ENCODE measurements around the gene NTN5.
"Not testable (repeated sequence)": the region's sequence is repeated elsewhere in the genome, so short reads cannot be mapped to it uniquely, and the experiment has no call there.

The NTN5 gene

DNA sequence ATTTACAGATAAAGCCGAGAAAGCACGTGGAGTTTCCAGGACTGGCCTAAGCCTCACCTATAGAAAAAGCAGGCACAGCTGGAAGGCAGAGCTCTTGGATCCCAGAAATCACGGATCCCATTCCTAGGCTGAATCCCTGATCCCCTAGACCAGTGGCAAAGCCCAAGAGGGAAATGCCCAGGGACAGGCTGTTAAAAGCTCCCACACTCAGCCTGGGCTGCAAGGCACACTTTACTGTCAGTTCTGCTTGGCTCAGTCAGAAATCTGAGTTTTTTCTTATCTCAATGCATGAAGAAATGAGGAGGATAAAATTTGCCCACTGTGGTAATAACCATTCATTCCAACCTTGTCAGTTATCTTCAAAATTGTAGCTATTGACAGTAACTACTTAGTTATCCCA lies 15.0 kb upstream of the NTN5 start:
- H3K27ac ChIP-seq (ENCODE audit: low read depth, low read length) = no peak overlapping the region
- H3K27me3 ChIP-seq (ENCODE audit: control insufficient read depth, insufficient read depth, low read length) = no peaks in the 10 kb centered on the region
- no peak overlapping the region for H3K4me3 ChIP-seq (ENCODE audit: low read length)
- H3K4me1 ChIP-seq (ENCODE audit: control insufficient read depth, insufficient read depth, low read length) = no peaks in the 10 kb centered on the region
- no peaks in the 10 kb centered on the region for H3K36me3 ChIP-seq (ENCODE audit: control insufficient read depth, insufficient read depth, low read length)
- no peak overlapping the region for H3K9ac ChIP-seq (ENCODE audit: low read length)

GRCh38 chr19:48686637-48687036 lies 13.8 kb upstream of the NTN5 start:
- not testable (repeated sequence) for H3K9ac ChIP-seq (ENCODE audit: low read length); H3K4me3 ChIP-seq (ENCODE audit: low read length); H3K27me3 ChIP-seq (ENCODE audit: control insufficient read depth, insufficient read depth, low read length); H3K36me3 ChIP-seq (ENCODE audit: control insufficient read depth, insufficient read depth, low read length); H3K27ac ChIP-seq (ENCODE audit: low read depth, low read length); H3K4me1 ChIP-seq (ENCODE audit: control insufficient read depth, insufficient read depth, low read length)

DNA sequence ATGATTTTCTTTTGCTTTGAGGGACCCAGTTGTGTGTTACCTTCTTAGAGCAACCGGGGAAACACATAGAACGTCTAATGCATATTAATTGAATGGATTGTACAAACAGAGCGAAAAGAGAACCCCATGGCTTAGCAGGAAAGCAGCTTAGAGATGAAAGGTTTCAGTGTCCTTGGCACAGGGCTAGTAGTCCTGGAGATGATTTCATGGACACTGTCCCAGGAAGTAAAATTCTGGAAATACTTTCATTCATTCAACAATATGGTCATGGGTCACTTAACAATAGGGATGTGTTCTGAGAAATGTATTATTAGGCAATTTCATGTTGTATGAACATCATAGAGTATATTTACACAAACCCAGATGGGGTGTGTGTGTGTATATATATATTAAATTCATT lies 13.3 kb upstream of the NTN5 start:
- Histone ChIP-seq H3K4me3 (ENCODE audit: low read length) (no peak overlapping the region), H3K27me3 (ENCODE audit: control insufficient read depth, insufficient read depth, low read length) (no peaks in the 10 kb centered on the region), H3K4me1 (ENCODE audit: control insufficient read depth, insufficient read depth, low read length) (no peaks in the 10 kb centered on the region), H3K36me3 (ENCODE audit: control insufficient read depth, insufficient read depth, low read length) (no peaks in the 10 kb centered on the region), H3K27ac (ENCODE audit: low read depth, low read length) (no peak overlapping the region), H3K9ac (ENCODE audit: low read length) (no peak overlapping the region)

DNA sequence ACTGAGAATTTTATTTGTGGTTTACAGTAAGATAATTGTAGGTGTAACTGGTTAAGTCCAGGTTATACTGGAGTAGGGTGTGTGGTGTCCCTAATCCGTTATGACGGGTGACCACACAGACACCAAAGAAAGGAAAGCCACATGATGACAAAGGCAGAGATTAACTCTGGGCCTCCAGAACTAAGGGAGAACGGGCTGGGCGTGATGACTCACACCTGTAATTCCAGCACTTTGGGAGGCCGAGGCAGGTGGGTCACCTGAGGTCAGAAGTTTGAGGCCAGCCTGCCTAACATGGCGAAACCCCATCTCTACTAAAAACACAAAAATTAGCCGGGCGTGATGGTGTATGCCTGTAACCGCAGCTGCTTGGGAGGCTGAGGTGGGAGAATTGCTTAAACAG lies 12.8 kb upstream of the NTN5 start:
- H3K36me3 ChIP-seq (ENCODE audit: control insufficient read depth, insufficient read depth, low read length) = no peaks in the 10 kb centered on the region
- H3K9ac ChIP-seq (ENCODE audit: low read length) = no peak overlapping the region
- no peaks in the 10 kb centered on the region for H3K27me3 ChIP-seq (ENCODE audit: control insufficient read depth, insufficient read depth, low read length)
- H3K27ac ChIP-seq (ENCODE audit: low read depth, low read length) = no peak overlapping the region
- no peaks in the 10 kb centered on the region for H3K4me1 ChIP-seq (ENCODE audit: control insufficient read depth, insufficient read depth, low read length)
- H3K4me3 ChIP-seq (ENCODE audit: low read length) = no peak overlapping the region

- no peak overlapping the region for H3K4me3 ChIP-seq (ENCODE audit: low read length)
- no peak overlapping the region for H3K27ac ChIP-seq (ENCODE audit: low read depth, low read length)
- H3K27me3 ChIP-seq (ENCODE audit: control insufficient read depth, insufficient read depth, low read length) = no peaks in the 10 kb centered on the region
- no peaks in the 10 kb centered on the region for H3K4me1 ChIP-seq (ENCODE audit: control insufficient read depth, insufficient read depth, low read length)
- H3K9ac ChIP-seq (ENCODE audit: low read length) = no peak overlapping the region
- H3K36me3 ChIP-seq (ENCODE audit: control insufficient read depth, insufficient read depth, low read length) = no peaks in the 10 kb centered on the region
These were observed 10.5 kb upstream of the NTN5 start for GRCh38 chr19:48683349-48683748.

DNA sequence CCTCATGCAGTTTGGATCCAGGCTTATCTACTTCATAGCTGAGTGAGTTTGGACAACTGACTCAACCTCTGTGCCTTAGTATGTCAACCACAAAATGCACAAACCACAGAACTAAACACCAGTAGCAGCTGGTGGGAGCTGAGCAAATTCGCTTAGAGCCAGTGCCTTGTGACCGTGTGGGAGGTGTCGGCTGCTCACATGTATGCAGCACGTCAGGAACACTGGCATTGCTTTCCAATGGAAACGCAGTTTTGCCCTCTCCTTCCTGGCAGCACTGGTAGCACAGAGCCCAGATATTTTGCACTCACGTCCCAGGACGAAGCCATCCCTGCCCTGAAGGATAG lies 8.3 kb upstream of the NTN5 start:
- Histone ChIP-seq H3K27ac (ENCODE audit: low read depth, low read length) (no peak overlapping the region), H3K27me3 (ENCODE audit: control insufficient read depth, insufficient read depth, low read length) (no peaks in the 10 kb centered on the region), H3K36me3 (ENCODE audit: control insufficient read depth, insufficient read depth, low read length) (no peaks in the 10 kb centered on the region), H3K4me1 (ENCODE audit: control insufficient read depth, insufficient read depth, low read length) (no peaks in the 10 kb centered on the region), H3K9ac (ENCODE audit: low read length) (no peak overlapping the region), H3K4me3 (ENCODE audit: low read length) (no peak overlapping the region)

DNA sequence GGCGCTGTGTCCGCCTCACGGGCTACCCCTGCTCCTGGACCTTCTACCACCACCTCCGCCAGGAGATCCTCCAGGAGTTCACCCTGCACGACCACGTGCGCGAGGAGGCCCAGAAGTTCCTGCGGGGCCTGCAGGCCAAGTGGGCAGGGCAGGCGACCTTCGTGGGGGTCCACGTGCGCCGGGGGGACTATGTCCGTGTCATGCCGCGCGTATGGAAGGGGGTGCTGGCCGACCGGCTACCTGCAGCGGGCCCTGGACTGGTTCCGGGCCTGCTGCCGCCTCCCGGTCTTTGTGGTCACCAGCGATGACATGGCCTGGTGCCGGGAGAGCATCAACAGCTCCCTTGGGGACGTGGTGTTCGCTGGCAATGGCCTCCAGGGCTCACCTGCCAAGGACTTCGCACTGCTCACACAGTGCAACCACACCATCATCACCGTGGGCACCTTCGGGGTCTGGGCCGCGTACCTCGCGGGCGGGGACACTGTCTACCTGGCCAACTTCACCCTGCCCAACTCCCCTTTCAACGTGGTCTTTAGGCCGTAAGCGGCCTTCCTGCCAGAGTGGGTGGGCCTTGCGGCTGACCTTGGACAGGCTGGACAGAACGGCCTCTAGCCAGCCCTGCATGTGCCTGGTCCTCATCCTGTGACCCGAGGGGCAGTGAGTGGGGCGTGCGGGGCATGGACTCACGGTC lies 7.8 kb upstream of the NTN5 start:
- H3K4me3 ChIP-seq (ENCODE audit: low read length) = no peak overlapping the region
- no peaks in the 10 kb centered on the region for H3K4me1 ChIP-seq (ENCODE audit: control insufficient read depth, insufficient read depth, low read length)
- no peaks in the 10 kb centered on the region for H3K36me3 ChIP-seq (ENCODE audit: control insufficient read depth, insufficient read depth, low read length)
- no peak overlapping the region for H3K9ac ChIP-seq (ENCODE audit: low read length)
- no peaks in the 10 kb centered on the region for H3K27me3 ChIP-seq (ENCODE audit: control insufficient read depth, insufficient read depth, low read length)
- no peak overlapping the region for H3K27ac ChIP-seq (ENCODE audit: low read depth, low read length)

- H3K27me3 ChIP-seq (ENCODE audit: control insufficient read depth, insufficient read depth, low read length); H3K36me3 ChIP-seq (ENCODE audit: control insufficient read depth, insufficient read depth, low read length); H3K9ac ChIP-seq (ENCODE audit: low read length); H3K4me1 ChIP-seq (ENCODE audit: control insufficient read depth, insufficient read depth, low read length); H3K4me3 ChIP-seq (ENCODE audit: low read length); H3K27ac ChIP-seq (ENCODE audit: low read depth, low read length): not testable (repeated sequence)
These were observed 7.2 kb upstream of the NTN5 start for GRCh38 chr19:48680006-48680405.

- Histone ChIP-seq H3K36me3 (ENCODE audit: control insufficient read depth, insufficient read depth, low read length) (no peaks in the 10 kb centered on the region), H3K9ac (ENCODE audit: low read length) (no peak overlapping the region), H3K27me3 (ENCODE audit: control insufficient read depth, insufficient read depth, low read length) (no peaks in the 10 kb centered on the region), H3K4me1 (ENCODE audit: control insufficient read depth, insufficient read depth, low read length) (peaks cover 4% of the 10 kb centered on the region), H3K4me3 (ENCODE audit: low read length) (no peak overlapping the region), H3K27ac (ENCODE audit: low read depth, low read length) (no peak overlapping the region)
These were observed 5.4 kb upstream of the NTN5 start for GRCh38 chr19:48678201-48678600.

GRCh38 chr19:48676887-48677286 lies 4.1 kb upstream of the NTN5 start:
- Histone ChIP-seq H3K4me1 (ENCODE audit: control insufficient read depth, insufficient read depth, low read length) (peaks cover 4% of the 10 kb centered on the region), H3K4me3 (ENCODE audit: low read length) (no peak overlapping the region), H3K36me3 (ENCODE audit: control insufficient read depth, insufficient read depth, low read length) (no peaks in the 10 kb centered on the region), H3K27ac (ENCODE audit: low read depth, low read length) (no peak overlapping the region), H3K27me3 (ENCODE audit: control insufficient read depth, insufficient read depth, low read length) (no peaks in the 10 kb centered on the region), H3K9ac (ENCODE audit: low read length) (no peak overlapping the region)

DNA sequence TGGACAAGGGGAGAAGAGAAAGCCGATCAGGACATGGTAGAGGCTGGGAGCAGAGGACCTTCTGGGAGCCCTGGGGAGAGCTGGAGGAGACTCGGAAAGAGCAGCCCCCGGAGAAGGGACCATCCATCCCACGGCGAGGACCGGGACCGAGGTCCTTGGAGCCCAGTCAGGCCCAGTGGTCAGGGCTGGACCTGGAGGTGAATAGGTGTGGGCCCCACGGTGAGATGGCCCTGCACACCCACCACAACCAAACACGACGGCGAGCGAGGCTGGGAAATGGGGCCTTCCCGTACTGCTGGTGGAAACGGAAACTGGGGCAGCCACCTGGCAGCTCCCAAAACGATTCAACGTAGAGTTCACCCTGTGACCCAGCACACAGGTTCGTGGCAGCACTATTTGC lies 3.7 kb upstream of the NTN5 start:
- Histone ChIP-seq H3K27me3 (ENCODE audit: control insufficient read depth, insufficient read depth, low read length) (no peaks in the 10 kb centered on the region), H3K27ac (ENCODE audit: low read depth, low read length) (no peak overlapping the region), H3K4me1 (ENCODE audit: control insufficient read depth, insufficient read depth, low read length) (peaks cover 4% of the 10 kb centered on the region), H3K9ac (ENCODE audit: low read length) (no peak overlapping the region), H3K36me3 (ENCODE audit: control insufficient read depth, insufficient read depth, low read length) (no peaks in the 10 kb centered on the region), H3K4me3 (ENCODE audit: low read length) (no peak overlapping the region)

DNA sequence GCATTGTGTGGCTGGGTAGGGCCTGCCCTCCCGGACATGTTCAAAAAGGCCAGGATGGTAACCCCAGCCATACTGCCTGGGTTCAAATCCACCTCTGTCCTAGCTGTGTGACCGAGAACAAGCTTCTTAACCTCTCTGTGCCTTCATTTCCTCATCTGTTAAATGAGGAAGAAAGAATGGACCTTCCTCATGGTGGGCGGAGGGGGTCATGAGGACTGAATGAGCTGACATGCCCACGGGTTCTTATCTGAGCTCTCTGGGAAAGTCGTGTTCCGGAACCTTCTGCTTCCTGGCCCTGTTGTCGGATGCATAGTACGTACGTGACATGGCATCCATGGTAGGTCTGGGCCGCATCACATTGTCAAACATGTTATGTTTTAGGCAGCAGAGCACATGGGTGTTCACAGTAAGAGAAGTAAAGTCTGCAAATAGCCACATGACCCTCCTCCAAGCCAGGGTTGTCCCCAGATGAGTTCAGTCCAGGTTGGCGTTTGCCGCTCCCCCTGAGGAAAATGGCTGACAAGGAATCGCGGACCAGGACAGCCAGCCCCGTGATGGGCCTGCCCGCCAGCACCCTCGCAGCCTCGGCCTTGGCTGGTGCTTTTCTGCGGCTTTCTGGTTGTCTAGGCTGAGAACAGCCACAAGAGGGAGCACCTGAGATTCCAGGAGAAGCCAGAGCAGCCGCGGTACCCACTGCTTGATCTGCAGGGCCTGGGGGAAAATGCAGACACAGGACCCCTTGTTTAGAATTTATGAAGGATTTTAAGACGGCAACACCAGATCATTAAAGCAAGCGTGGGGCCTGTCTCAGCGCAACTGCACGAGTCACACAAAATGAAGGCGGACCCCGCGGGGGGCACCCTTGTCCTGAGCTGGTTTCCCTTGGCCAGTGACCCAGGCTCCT lies 2.4 kb upstream of the NTN5 start:
- peaks cover 4% of the 10 kb centered on the region for H3K4me1 ChIP-seq (ENCODE audit: control insufficient read depth, insufficient read depth, low read length)
- H3K9ac ChIP-seq (ENCODE audit: low read length) = no peak overlapping the region
- H3K36me3 ChIP-seq (ENCODE audit: control insufficient read depth, insufficient read depth, low read length) = no peaks in the 10 kb centered on the region
- peak overlapping the region; percentile 3 for H3K4me3 ChIP-seq (ENCODE audit: low read length)
- no peak overlapping the region for H3K27ac ChIP-seq (ENCODE audit: low read depth, low read length)
- H3K27me3 ChIP-seq (ENCODE audit: control insufficient read depth, insufficient read depth, low read length) = no peaks in the 10 kb centered on the region
